ENCODE results near the gene IL37. TPM values are rescaled to one million over a fixed set of nuclear protein-coding genes. Genes with fewer than 3 reads are reported as not detected.

Gene IL37
- total and polyA plus RNA-seq, 2 of the 13 experiments (the other 11 are each of a cell fraction or from before 2014, with no cell fraction given), result not detected

DNA sequence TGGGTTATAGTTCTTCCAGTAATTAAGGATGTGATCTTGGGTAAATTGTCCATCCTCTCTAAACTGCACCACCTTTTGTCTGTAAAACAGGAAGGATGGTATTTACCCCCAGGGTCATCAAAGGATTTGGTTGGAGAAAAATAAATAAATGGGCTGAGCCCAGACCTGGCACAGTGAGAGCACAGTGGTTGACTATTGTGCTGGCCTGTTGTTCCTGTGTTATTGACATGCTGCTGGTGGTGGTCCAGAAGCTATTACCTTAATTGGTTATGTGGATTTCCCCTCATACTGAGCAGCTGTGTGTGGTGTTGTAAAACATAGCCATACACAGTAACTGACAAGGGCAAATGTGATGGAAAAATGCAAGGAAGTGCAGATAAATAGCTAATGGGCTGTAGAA lies 746 bp upstream of the IL37 start (continued):
- TF ChIP-seq RXRB (CRISPR knock-in tag; IDR thresholded peaks at IDR 0.05; ENCODE audit: borderline replicate concordance), result peak; percentile 53; the same call in 1 of the 2 replicates
- TF ChIP-seq GATAD2A (CRISPR knock-in tag; IDR thresholded peaks at IDR 0.05), result peak; percentile 33; the same call in 1 of the 2 replicates
- TF ChIP-seq KLF11 (CRISPR knock-in tag; IDR thresholded peaks at IDR 0.05), result no peak
- no peak for TF ChIP-seq DMAP1 (CRISPR knock-in tag; IDR thresholded peaks at IDR 0.05)
- TF ChIP-seq, protein P1, sequence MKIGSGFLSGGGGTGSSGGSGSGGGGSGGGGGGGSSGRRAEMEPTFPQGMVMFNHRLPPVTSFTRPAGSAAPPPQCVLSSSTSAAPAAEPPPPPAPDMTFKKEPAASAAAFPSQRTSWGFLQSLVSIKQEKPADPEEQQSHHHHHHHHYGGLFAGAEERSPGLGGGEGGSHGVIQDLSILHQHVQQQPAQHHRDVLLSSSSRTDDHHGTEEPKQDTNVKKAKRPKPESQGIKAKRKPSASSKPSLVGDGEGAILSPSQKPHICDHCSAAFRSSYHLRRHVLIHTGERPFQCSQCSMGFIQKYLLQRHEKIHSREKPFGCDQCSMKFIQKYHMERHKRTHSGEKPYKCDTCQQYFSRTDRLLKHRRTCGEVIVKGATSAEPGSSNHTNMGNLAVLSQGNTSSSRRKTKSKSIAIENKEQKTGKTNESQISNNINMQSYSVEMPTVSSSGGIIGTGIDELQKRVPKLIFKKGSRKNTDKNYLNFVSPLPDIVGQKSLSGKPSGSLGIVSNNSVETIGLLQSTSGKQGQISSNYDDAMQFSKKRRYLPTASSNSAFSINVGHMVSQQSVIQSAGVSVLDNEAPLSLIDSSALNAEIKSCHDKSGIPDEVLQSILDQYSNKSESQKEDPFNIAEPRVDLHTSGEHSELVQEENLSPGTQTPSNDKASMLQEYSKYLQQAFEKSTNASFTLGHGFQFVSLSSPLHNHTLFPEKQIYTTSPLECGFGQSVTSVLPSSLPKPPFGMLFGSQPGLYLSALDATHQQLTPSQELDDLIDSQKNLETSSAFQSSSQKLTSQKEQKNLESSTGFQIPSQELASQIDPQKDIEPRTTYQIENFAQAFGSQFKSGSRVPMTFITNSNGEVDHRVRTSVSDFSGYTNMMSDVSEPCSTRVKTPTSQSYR (CRISPR knock-in tag; IDR thresholded peaks at IDR 0.05; ENCODE audit: borderline replicate concordance), result no peak
- TF ChIP-seq, protein P2, sequence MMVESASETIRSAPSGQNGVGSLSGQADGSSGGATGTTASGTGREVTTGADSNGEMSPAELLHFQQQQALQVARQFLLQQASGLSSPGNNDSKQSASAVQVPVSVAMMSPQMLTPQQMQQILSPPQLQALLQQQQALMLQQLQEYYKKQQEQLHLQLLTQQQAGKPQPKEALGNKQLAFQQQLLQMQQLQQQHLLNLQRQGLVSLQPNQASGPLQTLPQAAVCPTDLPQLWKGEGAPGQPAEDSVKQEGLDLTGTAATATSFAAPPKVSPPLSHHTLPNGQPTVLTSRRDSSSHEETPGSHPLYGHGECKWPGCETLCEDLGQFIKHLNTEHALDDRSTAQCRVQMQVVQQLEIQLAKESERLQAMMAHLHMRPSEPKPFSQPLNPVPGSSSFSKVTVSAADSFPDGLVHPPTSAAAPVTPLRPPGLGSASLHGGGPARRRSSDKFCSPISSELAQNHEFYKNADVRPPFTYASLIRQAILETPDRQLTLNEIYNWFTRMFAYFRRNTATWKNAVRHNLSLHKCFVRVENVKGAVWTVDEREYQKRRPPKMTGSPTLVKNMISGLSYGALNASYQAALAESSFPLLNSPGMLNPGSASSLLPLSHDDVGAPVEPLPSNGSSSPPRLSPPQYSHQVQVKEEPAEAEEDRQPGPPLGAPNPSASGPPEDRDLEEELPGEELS (CRISPR knock-in tag; IDR thresholded peaks at IDR 0.05), result 0 out of 2 replicates have a peak, but pooled peaks have one; percentile 32
- no peak for TF ChIP-seq ATF6 (CRISPR knock-in tag; conservative IDR thresholded peaks at IDR 0.05)
- peak; percentile 53 for TF ChIP-seq RARA (CRISPR knock-in tag; IDR thresholded peaks at IDR 0.05)
- no peak for TF ChIP-seq SOX13 (IDR thresholded peaks at IDR 0.05)
- TF ChIP-seq SOX13 (CRISPR knock-in tag; conservative IDR thresholded peaks at IDR 0.05 in 1 of 2, IDR thresholded peaks at IDR 0.05 in 1 of 2), result peak in 1 of 2 experiments; percentile 74; a peak in 1 of 4 replicates
- TF ChIP-seq HHEX (CRISPR knock-in tag; IDR thresholded peaks at IDR 0.05), result 0 out of 2 replicates have a peak, but pooled peaks have one; percentile 29
- no peak for TF ChIP-seq ZBTB1 (CRISPR knock-in tag; IDR thresholded peaks at IDR 0.05; ENCODE audit: borderline replicate concordance)
- peak; percentile 28; the same call in 1 of the 2 replicates for TF ChIP-seq HMG20A (CRISPR knock-in tag; IDR thresholded peaks at IDR 0.05; ENCODE audit: borderline replicate concordance)
- TF ChIP-seq FOXP1 (IDR thresholded peaks at IDR 0.05), result no peak
- TF ChIP-seq FOXP1 (CRISPR knock-in tag; IDR thresholded peaks at IDR 0.05), result peak; percentile 61
- TF ChIP-seq ZNF331 (CRISPR knock-in tag; IDR thresholded peaks at IDR 0.05), result peak; percentile 29; the same call in 1 of the 2 replicates
- TF ChIP-seq, protein P3, sequence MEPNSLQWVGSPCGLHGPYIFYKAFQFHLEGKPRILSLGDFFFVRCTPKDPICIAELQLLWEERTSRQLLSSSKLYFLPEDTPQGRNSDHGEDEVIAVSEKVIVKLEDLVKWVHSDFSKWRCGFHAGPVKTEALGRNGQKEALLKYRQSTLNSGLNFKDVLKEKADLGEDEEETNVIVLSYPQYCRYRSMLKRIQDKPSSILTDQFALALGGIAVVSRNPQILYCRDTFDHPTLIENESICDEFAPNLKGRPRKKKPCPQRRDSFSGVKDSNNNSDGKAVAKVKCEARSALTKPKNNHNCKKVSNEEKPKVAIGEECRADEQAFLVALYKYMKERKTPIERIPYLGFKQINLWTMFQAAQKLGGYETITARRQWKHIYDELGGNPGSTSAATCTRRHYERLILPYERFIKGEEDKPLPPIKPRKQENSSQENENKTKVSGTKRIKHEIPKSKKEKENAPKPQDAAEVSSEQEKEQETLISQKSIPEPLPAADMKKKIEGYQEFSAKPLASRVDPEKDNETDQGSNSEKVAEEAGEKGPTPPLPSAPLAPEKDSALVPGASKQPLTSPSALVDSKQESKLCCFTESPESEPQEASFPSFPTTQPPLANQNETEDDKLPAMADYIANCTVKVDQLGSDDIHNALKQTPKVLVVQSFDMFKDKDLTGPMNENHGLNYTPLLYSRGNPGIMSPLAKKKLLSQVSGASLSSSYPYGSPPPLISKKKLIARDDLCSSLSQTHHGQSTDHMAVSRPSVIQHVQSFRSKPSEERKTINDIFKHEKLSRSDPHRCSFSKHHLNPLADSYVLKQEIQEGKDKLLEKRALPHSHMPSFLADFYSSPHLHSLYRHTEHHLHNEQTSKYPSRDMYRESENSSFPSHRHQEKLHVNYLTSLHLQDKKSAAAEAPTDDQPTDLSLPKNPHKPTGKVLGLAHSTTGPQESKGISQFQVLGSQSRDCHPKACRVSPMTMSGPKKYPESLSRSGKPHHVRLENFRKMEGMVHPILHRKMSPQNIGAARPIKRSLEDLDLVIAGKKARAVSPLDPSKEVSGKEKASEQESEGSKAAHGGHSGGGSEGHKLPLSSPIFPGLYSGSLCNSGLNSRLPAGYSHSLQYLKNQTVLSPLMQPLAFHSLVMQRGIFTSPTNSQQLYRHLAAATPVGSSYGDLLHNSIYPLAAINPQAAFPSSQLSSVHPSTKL (CRISPR knock-in tag; IDR thresholded peaks at IDR 0.05), result peak; percentile 77
- peak; percentile 68; the same call in 1 of the 2 replicates for TF ChIP-seq ETV5 (CRISPR knock-in tag; IDR thresholded peaks at IDR 0.05; ENCODE audit: borderline replicate concordance)
- peak; percentile 55 for TF ChIP-seq FOXA3 (CRISPR knock-in tag; IDR thresholded peaks at IDR 0.05)
- TF ChIP-seq SOX6 (IDR thresholded peaks at IDR 0.05), result no peak
- TF ChIP-seq SOX6 (CRISPR knock-in tag; IDR thresholded peaks at IDR 0.05), result peak; percentile 70; the same call in 1 of the 2 replicates
- peak; percentile 39 for TF ChIP-seq TEAD3 (CRISPR knock-in tag; optimal IDR thresholded peaks at IDR 0.05; ENCODE audit: borderline replicate concordance)
- no peak for TF ChIP-seq ZNF12 (CRISPR knock-in tag; IDR thresholded peaks at IDR 0.05)

Measured in HepG2 (cell line).